IPS-11a (cell line): ENCODE data around the gene TBL1XR1.

Experiments
- H3K4me3 ChIP-seq: one replicate; pipeline ENCODE4 v1.5.1; 2013; ENCODE audit warnings: low read depth, low read length, control low read depth

Gene TBL1XR1

GRCh38 chr3:177110386-177110785 lies 86.9 kb downstream of the TBL1XR1 start:
- H3K4me3 ChIP-seq = no peak overlapping the region

- no peak overlapping the region for H3K4me3 ChIP-seq
Observed at GRCh38 chr3:177109688-177110330, 87.5 kb downstream of the TBL1XR1 start.

- no peak overlapping the region for H3K4me3 ChIP-seq
Observed at GRCh38 chr3:177108648-177109047, 88.6 kb downstream of the TBL1XR1 start.

GRCh38 chr3:177107461-177108239 lies 89.6 kb downstream of the TBL1XR1 start:
- no peak overlapping the region for H3K4me3 ChIP-seq

GRCh38 chr3:177106594-177106993 lies 90.7 kb downstream of the TBL1XR1 start:
- no peak overlapping the region for H3K4me3 ChIP-seq

- H3K4me3 ChIP-seq = no peak overlapping the region
Observed at GRCh38 chr3:177106184-177106583, 91.1 kb downstream of the TBL1XR1 start.

GRCh38 chr3:177105623-177106022 lies 91.7 kb downstream of the TBL1XR1 start:
- no peak overlapping the region for H3K4me3 ChIP-seq

GRCh38 chr3:177104299-177104992 lies 92.8 kb downstream of the TBL1XR1 start:
- H3K4me3 ChIP-seq = no peak overlapping the region

GRCh38 chr3:177102553-177102952 lies 94.7 kb downstream of the TBL1XR1 start:
- H3K4me3 ChIP-seq = no peak overlapping the region

- no peak overlapping the region for H3K4me3 ChIP-seq
Observed at GRCh38 chr3:177098551-177098950, 98.7 kb downstream of the TBL1XR1 start.

GRCh38 chr3:177096615-177097014 lies 100.7 kb downstream of the TBL1XR1 start:
- H3K4me3 ChIP-seq = no peak overlapping the region

- H3K4me3 ChIP-seq = no peak overlapping the region
Observed at GRCh38 chr3:177093966-177094365, 103.3 kb downstream of the TBL1XR1 start.

GRCh38 chr3:177089901-177090300 lies 107.4 kb downstream of the TBL1XR1 start:
- no peak overlapping the region for H3K4me3 ChIP-seq

GRCh38 chr3:177089110-177089509 lies 108.2 kb downstream of the TBL1XR1 start:
- H3K4me3 ChIP-seq = no peak overlapping the region

- no peak overlapping the region for H3K4me3 ChIP-seq
Observed at GRCh38 chr3:177085794-177086193, 111.5 kb downstream of the TBL1XR1 start.

GRCh38 chr3:177084616-177085015 lies 112.7 kb downstream of the TBL1XR1 start:
- no peak overlapping the region for H3K4me3 ChIP-seq

GRCh38 chr3:177080122-177080521 lies 117.2 kb downstream of the TBL1XR1 start:
- no peak overlapping the region for H3K4me3 ChIP-seq

GRCh38 chr3:177079684-177080083 lies 117.6 kb downstream of the TBL1XR1 start:
- no peak overlapping the region for H3K4me3 ChIP-seq

- H3K4me3 ChIP-seq = no peak overlapping the region
Observed at GRCh38 chr3:177071496-177072156, 125.7 kb downstream of the TBL1XR1 start.

- no peak overlapping the region for H3K4me3 ChIP-seq
Observed at GRCh38 chr3:177069514-177070329, 127.6 kb downstream of the TBL1XR1 start.
